Measurements from ENCODE around the gene SDF2. TPM values are rescaled to one million over a fixed set of nuclear protein-coding genes. Genes with fewer than 3 reads are reported as not detected.
A peak's percentile ranks its signal among the peaks of the same experiment; 100 is the strongest.
"Not testable (repeated sequence)": the region's sequence is repeated elsewhere in the genome, so short reads cannot be mapped to it uniquely, and the experiment has no call there.

The SDF2 gene
- total RNA-seq, 1 experiment from 2014 or later = 47.6 TPM

- DNase-seq (ENCODE audit: low read depth) = peak; percentile 53
Observed at GRCh38 chr17:28684963-28685362, 23.3 kb upstream of the SDF2 start.

- DNase-seq (ENCODE audit: low read depth) = no peak
Observed at GRCh38 chr17:28682655-28683054, 20.9 kb upstream of the SDF2 start.

- DNase-seq (ENCODE audit: low read depth) = no peak
Observed at GRCh38 chr17:28675980-28676379, 14.3 kb upstream of the SDF2 start.

- no peak for DNase-seq (ENCODE audit: low read depth)
Observed at GRCh38 chr17:28675490-28675889, 13.8 kb upstream of the SDF2 start.

- no peak for DNase-seq (ENCODE audit: low read depth)
Observed at GRCh38 chr17:28669918-28670317, 8.2 kb upstream of the SDF2 start.

- peak; percentile 19 for DNase-seq (ENCODE audit: low read depth)
Observed at GRCh38 chr17:28667870-28668269, 6.2 kb upstream of the SDF2 start.

GRCh38 chr17:28665994-28666393, 4.3 kb upstream of the SDF2 start:
- no peak for DNase-seq (ENCODE audit: low read depth)

- DNase-seq (ENCODE audit: low read depth) = no peak
Observed at GRCh38 chr17:28663723-28664122, 2.0 kb upstream of the SDF2 start.

- no peak for DNase-seq (ENCODE audit: low read depth)
Observed at GRCh38 chr17:28662527-28662829, 772 bp upstream of the SDF2 start.

GRCh38 chr17:28659497-28659881, 2.2 kb downstream of the SDF2 start:
- DNase-seq (ENCODE audit: low read depth) = not testable (repeated sequence)

- DNase-seq (ENCODE audit: low read depth) = not testable (repeated sequence)
Observed at GRCh38 chr17:28658766-28659496, 2.8 kb downstream of the SDF2 start.

GRCh38 chr17:28658342-28658741, 3.4 kb downstream of the SDF2 start:
- not testable (repeated sequence) for DNase-seq (ENCODE audit: low read depth)

GRCh38 chr17:28657756-28658155, 4.0 kb downstream of the SDF2 start:
- peak; percentile 36 for DNase-seq (ENCODE audit: low read depth)

- DNase-seq (ENCODE audit: low read depth) = no peak
Observed at GRCh38 chr17:28655160-28655559, 6.5 kb downstream of the SDF2 start.

GRCh38 chr17:28648698-28649097, 13.0 kb downstream of the SDF2 start:
- no peak for DNase-seq (ENCODE audit: low read depth)

- no peak for DNase-seq (ENCODE audit: low read depth)
Observed at GRCh38 chr17:28646039-28646754, 15.5 kb downstream of the SDF2 start.

- DNase-seq (ENCODE audit: low read depth) = no peak
Observed at GRCh38 chr17:28645576-28645939, 16.1 kb downstream of the SDF2 start.

- peak; percentile 91 for DNase-seq (ENCODE audit: low read depth)
Observed at GRCh38 chr17:28644787-28645575, 16.7 kb downstream of the SDF2 start, which contains the start of gene BLTP2. Gene BLTP2, minus strand, starts transcription at chr17:28645158. Its CDS starts 102 bp downstream, at chr17:28645056.

- peak; percentile 48 for DNase-seq (ENCODE audit: low read depth)
Observed at GRCh38 chr17:28643983-28644786, 17.5 kb downstream of the SDF2 start.

GRCh38 chr17:28641579-28641978, 20.1 kb downstream of the SDF2 start:
- DNase-seq (ENCODE audit: low read depth) = no peak

- no peak for DNase-seq (ENCODE audit: low read depth)
Observed at GRCh38 chr17:28635506-28635905, 26.2 kb downstream of the SDF2 start.

Measured in LHCN-M2 (cell line).